Neural cell (in vitro differentiated cells): ENCODE results near the gene RAPGEF3.

Experiments used
- EP300 ChIP-seq: fragments of 450-650 bp; conservative IDR thresholded peaks from 2 replicates; pipeline ENCODE4 v1.6.1; 2014; ENCODE audit warnings: antibody characterized with exemption, mild to moderate bottlenecking, moderate library complexity; ENCODE audit not compliant: poor library complexity, severe bottlenecking
- EZH2 ChIP-seq: fragments of 200-600, 300-800 bp; shearing (Covaris generic), sonication (generic); IDR thresholded peaks from 2 replicates; pipeline ENCODE4 v1.6.1; 2014; ENCODE audit warnings: antibody characterized with exemption, low read length, borderline replicate concordance, mild to moderate bottlenecking; ENCODE audit not compliant: insufficient read depth, poor library complexity, severe bottlenecking
- MXI1 ChIP-seq: fragments of 450-650 bp; conservative IDR thresholded peaks from 2 replicates; pipeline ENCODE4 v1.6.1; 2014; ENCODE audit warnings: antibody characterized with exemption, mild to moderate bottlenecking; ENCODE audit not compliant: poor library complexity, severe bottlenecking
- POLR2AphosphoS5 ChIP-seq: IDR thresholded peaks from 2 replicates; pipeline ENCODE4 v1.6.1; 2012
- RAD21 ChIP-seq: fragments of 450-650 bp; conservative IDR thresholded peaks from 2 replicates; pipeline ENCODE4 v1.6.1; 2014; ENCODE audit warnings: antibody characterized with exemption, mild to moderate bottlenecking, moderate library complexity
- REST ChIP-seq: IDR thresholded peaks from 2 replicates; pipeline ENCODE4 v1.6.1; 2012; ENCODE audit warnings: borderline replicate concordance
- SMC3 ChIP-seq: fragments of 450-650 bp; conservative IDR thresholded peaks from 2 replicates; pipeline ENCODE4 v1.6.1; 2014; ENCODE audit warnings: antibody characterized with exemption, mild to moderate bottlenecking, moderate library complexity; ENCODE audit not compliant: poor library complexity
- TAF1 ChIP-seq: IDR thresholded peaks from 2 replicates; pipeline ENCODE4 v1.6.1; 2012; ENCODE audit warnings: low read depth
- TF ChIP-seq, protein P1 (sequence below): fragments of 450-650 bp; IDR thresholded peaks from 2 replicates; pipeline ENCODE4 v1.5.1; 2014; ENCODE audit warnings: antibody characterized with exemption, mild to moderate bottlenecking, moderate library complexity; ENCODE audit not compliant: poor library complexity, severe bottlenecking

DNA sequence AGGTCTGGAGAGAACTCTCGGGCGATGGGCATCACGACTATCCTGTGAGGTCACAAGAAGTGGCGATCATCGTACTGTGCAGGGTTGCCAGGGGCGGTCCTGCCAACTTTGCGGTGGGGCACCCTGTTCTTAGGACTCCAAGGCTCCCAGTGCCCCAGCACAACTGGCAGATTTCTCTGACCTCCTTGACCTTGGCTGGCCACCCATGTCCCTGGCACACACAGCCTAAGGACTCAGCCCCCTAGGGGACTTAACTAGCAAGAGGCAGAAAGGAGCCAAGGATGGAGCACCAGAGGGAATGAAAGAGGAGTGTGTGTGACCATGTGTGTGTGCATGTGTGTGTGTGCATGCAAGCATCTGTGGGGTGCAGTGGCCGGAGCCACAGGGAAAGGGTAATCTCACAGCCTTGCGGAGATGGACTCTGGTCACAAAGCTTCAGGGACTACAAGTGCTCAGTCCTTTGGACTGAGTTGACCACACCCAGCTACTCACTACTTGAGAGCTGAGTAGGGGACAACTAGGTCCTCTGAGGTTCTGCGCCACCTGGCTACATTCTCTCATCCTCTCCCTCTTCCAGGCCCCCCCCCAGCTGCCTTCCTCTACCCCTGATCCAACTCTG lies 28.1 kb upstream of the RAPGEF3 start:
- TF ChIP-seq, protein P1, sequence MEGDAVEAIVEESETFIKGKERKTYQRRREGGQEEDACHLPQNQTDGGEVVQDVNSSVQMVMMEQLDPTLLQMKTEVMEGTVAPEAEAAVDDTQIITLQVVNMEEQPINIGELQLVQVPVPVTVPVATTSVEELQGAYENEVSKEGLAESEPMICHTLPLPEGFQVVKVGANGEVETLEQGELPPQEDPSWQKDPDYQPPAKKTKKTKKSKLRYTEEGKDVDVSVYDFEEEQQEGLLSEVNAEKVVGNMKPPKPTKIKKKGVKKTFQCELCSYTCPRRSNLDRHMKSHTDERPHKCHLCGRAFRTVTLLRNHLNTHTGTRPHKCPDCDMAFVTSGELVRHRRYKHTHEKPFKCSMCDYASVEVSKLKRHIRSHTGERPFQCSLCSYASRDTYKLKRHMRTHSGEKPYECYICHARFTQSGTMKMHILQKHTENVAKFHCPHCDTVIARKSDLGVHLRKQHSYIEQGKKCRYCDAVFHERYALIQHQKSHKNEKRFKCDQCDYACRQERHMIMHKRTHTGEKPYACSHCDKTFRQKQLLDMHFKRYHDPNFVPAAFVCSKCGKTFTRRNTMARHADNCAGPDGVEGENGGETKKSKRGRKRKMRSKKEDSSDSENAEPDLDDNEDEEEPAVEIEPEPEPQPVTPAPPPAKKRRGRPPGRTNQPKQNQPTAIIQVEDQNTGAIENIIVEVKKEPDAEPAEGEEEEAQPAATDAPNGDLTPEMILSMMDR = no peak
- TF ChIP-seq EP300 (no peak), EZH2 (no peak), MXI1 (no peak), POLR2AphosphoS5 (no peak), RAD21 (no peak), TAF1 (no peak), REST (no peak), SMC3 (no peak)
